Liver (tissue), 9 donors: ENCODE measurements around the gene ERVK3-1. TPM values are rescaled to one million over a fixed set of nuclear protein-coding genes. Genes with fewer than 3 reads are reported as not detected.

Source experiments
- DNase-seq: peaks from one replicate; pipeline ENCODE4 v3.0.0-alpha.2; 2017; ENCODE audit warnings: low spot score
- H3K27ac ChIP-seq, 2 donors: one replicate each; pipeline ENCODE4 v1.7.0; 2013; ENCODE audit warnings: inconsistent platforms in 2 of 2, low read length in 2 of 2, control low read depth in 1 of 2, low read depth in 1 of 2, mild to moderate bottlenecking in 1 of 2
- H3K27me3 ChIP-seq, 4 donors: one replicate each; pipeline versions ENCODE4 v1.6.1 to v1.7.0; 2013; ENCODE audit warnings: low read length in 3 of 4, inconsistent platforms in 1 of 4, mild to moderate bottlenecking in 1 of 4, moderate library complexity in 1 of 4; ENCODE audit not compliant: control insufficient read depth in 4 of 4, insufficient read depth in 4 of 4
- H3K36me3 ChIP-seq, 4 donors: one replicate each; pipeline versions ENCODE4 v1.6.1 to v1.7.0; 2013; ENCODE audit warnings: low read length in 3 of 4, mild to moderate bottlenecking in 3 of 4, low read depth in 1 of 4, moderate library complexity in 1 of 4; ENCODE audit not compliant: control insufficient read depth in 4 of 4, insufficient read depth in 3 of 4
- H3K4me1 ChIP-seq, 4 donors: one replicate each; pipeline versions ENCODE4 v1.6.1 to v1.7.0; 2013; ENCODE audit warnings: low read length in 3 of 4, mild to moderate bottlenecking in 3 of 4, moderate library complexity in 1 of 4; ENCODE audit not compliant: control insufficient read depth in 4 of 4, insufficient read depth in 4 of 4
- H3K4me3 ChIP-seq, 3 donors: one replicate each; pipeline versions ENCODE4 v1.6.1 to v1.7.0; 2013; ENCODE audit warnings: low read length in 3 of 3, control low read depth in 1 of 3, low read depth in 1 of 3, mild to moderate bottlenecking in 1 of 3
- H3K9ac ChIP-seq, 2 donors: one replicate each; pipeline ENCODE4 v1.7.0; 2013; ENCODE audit warnings: low read length in 2 of 2, mild to moderate bottlenecking in 2 of 2, moderate library complexity in 2 of 2, control low read depth in 1 of 2, low read depth in 1 of 2
- H3K9me3 ChIP-seq, 4 donors: one replicate each; pipeline versions ENCODE4 v1.6.1 to v1.7.0; 2013; ENCODE audit warnings: low read length in 3 of 4; ENCODE audit not compliant: control insufficient read depth in 4 of 4
- ATF3 ChIP-seq: IDR thresholded peaks from 2 replicates; pipeline ENCODE4 v1.6.1; 2016; ENCODE audit warnings: antibody characterized with exemption
- CTCF ChIP-seq: fragments of 150-350 bp; IDR thresholded peaks from 2 replicates; pipeline ENCODE4 v1.5.1; 2017; ENCODE audit warnings: improper control_type of control experiment, low read depth, low read length; ENCODE audit not compliant: missing input control
- EGR1 ChIP-seq, 2 donors: IDR thresholded peaks; 2 replicates each; pipeline ENCODE4 v1.6.1; 2016 to 2018; ENCODE audit warnings: antibody characterized with exemption in 2 of 2, low read depth in 2 of 2
- FOXA1 ChIP-seq: IDR thresholded peaks from 2 replicates; pipeline ENCODE4 v1.6.1; 2016; ENCODE audit warnings: antibody characterized with exemption
- FOXA2 ChIP-seq: IDR thresholded peaks from 2 replicates; pipeline ENCODE4 v1.6.1; 2016; ENCODE audit warnings: antibody characterized with exemption
- GABPA ChIP-seq, 2 donors: IDR thresholded peaks in 1 of 2; conservative IDR thresholded peaks in 1 of 2; 2 replicates each; pipeline ENCODE4 v1.6.1; 2016; ENCODE audit warnings: antibody characterized with exemption in 2 of 2, mild to moderate bottlenecking in 1 of 2, moderate library complexity in 1 of 2
- HNF4A ChIP-seq, 2 donors: conservative IDR thresholded peaks; 2 replicates each; pipeline ENCODE4 v1.6.1; 2016; ENCODE audit warnings: antibody characterized with exemption in 2 of 2, mild to moderate bottlenecking in 2 of 2
- HNF4G ChIP-seq: IDR thresholded peaks from 2 replicates; pipeline ENCODE4 v1.6.1; 2016; ENCODE audit warnings: antibody characterized with exemption
- JUND ChIP-seq, 2 donors: IDR thresholded peaks; 2 replicates each; pipeline ENCODE4 v1.6.1; 2016; ENCODE audit warnings: antibody characterized with exemption in 2 of 2
- MAX ChIP-seq: IDR thresholded peaks from 2 replicates; pipeline ENCODE4 v1.6.1; 2016; ENCODE audit warnings: antibody characterized with exemption
- NR2F2 ChIP-seq: IDR thresholded peaks from 2 replicates; pipeline ENCODE4 v1.6.1; 2016; ENCODE audit warnings: antibody characterized with exemption
- RAD21 ChIP-seq, 2 donors: IDR thresholded peaks; 2 replicates each; pipeline ENCODE4 v1.6.1; 2016; ENCODE audit warnings: antibody characterized with exemption in 2 of 2, mild to moderate bottlenecking in 2 of 2
- REST ChIP-seq: IDR thresholded peaks from 2 replicates; pipeline ENCODE4 v1.6.1; 2016; ENCODE audit warnings: antibody characterized with exemption, mild to moderate bottlenecking
- RXRA ChIP-seq, 2 donors: IDR thresholded peaks; 2 replicates each; pipeline ENCODE4 v1.6.1; 2017 to 2018; ENCODE audit warnings: antibody characterized with exemption in 2 of 2, mild to moderate bottlenecking in 1 of 2
- SP1 ChIP-seq: IDR thresholded peaks from 2 replicates; pipeline ENCODE4 v1.6.1; 2018; ENCODE audit warnings: antibody characterized with exemption, mild to moderate bottlenecking
- TAF1 ChIP-seq: conservative IDR thresholded peaks from 2 replicates; pipeline ENCODE4 v1.6.1; 2016; ENCODE audit warnings: antibody characterized with exemption, mild to moderate bottlenecking
- YY1 ChIP-seq: IDR thresholded peaks from 2 replicates; pipeline ENCODE4 v1.6.1; 2016; ENCODE audit warnings: antibody characterized with exemption, mild to moderate bottlenecking
- ZBTB33 ChIP-seq: IDR thresholded peaks from 2 replicates; pipeline ENCODE4 v1.6.1; 2016; ENCODE audit warnings: antibody characterized with exemption
- WGBS: extraction: QIAGEN DNeasy Blood & Tissue Kit; methylation state at CpG from one replicate; pipeline ENCODE4 v1.1.7; 2013; 5-methylcytosine and 5-hydroxymethylcytosine counted together
- polyA plus RNA-seq, 2 donors: library from polyadenylated mRNA; stranded (reverse) in 1 of 2; unstranded in 1 of 2; fragments of 200-250 nt in 1 of 2; fragments of >200 nt in 1 of 2; fragmentation: Nextera tagmentation in 1 of 2; extraction: Ambion mirVana in 1 of 2; gene quantifications; one replicate each; pipeline versions ENCODE4 v1.2.1 to v1.2.3, GENCODE V29; 2013 to 2015
- total RNA-seq, 2 donors: library from RNA; depleted of rRNA; stranded (reverse); fragments of >200 nt; gene quantifications; one replicate each; pipeline ENCODE4 v1.2.3, GENCODE V29; 2014
- donor health status: healthy.
- donor health status: healthy.
- donor health status: healthy.
- donor health status: healthy.
- donor health status: healthy.

Gene ERVK3-1
- total and polyA plus RNA-seq, 4 donors: 17.6 to 31.7 (median 24.7) TPM

GRCh38 chr19:58326914-58327726 is 21.9 kb downstream of the ERVK3-1 start, which contains the start of gene ZSCAN22:
Gene ZSCAN22, plus strand, starts transcription at chr19:58326994. Its CDS starts 7,809 bp downstream, at chr19:58334803.
- no peaks in the 10 kb centered on the region for H3K36me3 ChIP-seq
- WGBS: under 1% methylated on average over 62 of the region's 62 CpGs
- TF ChIP-seq JUND (IDR thresholded peaks at IDR 0.05) (no peak), ATF3 (no peak), HNF4A (conservative IDR thresholded peaks at IDR 0.05) (peak; percentile 63 to 74), SP1 (no peak), EGR1 (IDR thresholded peaks at IDR 0.05; ENCODE audit: low read depth in 2 of 2) (no peak), GABPA (IDR thresholded peaks at IDR 0.05 in 1 of 2, conservative IDR thresholded peaks at IDR 0.05 in 1 of 2) (peak; percentile 84 to 96), REST (peak; percentile 68), ZBTB33 (peak; percentile 89), CTCF (no peak), HNF4G (no peak), FOXA2 (no peak), NR2F2 (no peak), MAX (peak; percentile 77), FOXA1 (no peak), TAF1 (peak; percentile 27), YY1 (peak; percentile 94), RAD21 (IDR thresholded peaks at IDR 0.05) (peak; percentile 10 to 37), RXRA (IDR thresholded peaks at IDR 0.05) (peak; percentile 30 to 47)
- H3K27me3 ChIP-seq: no peaks in the 10 kb centered on the region
- DNase-seq: peak; percentile 96
- peak within 1 kb of the TSS; percentile 76 to 100 (median 84) for H3K4me3 ChIP-seq
- no peaks in the 10 kb centered on the region for H3K9me3 ChIP-seq
- peaks cover 2 to 50% (median 39%) of the 10 kb centered on the region in 4 donors for H3K4me1 ChIP-seq
- H3K9ac ChIP-seq: peak within 1 kb of the TSS; percentile 80 to 90
- H3K27ac ChIP-seq: peak within 1 kb of the TSS; percentile 95 to 97
